Suprapubic skin (tissue), 4 donors: ENCODE data around the gene DERA.

Source experiments
- CTCF ChIP-seq, 2 donors: fragments of 200-600 bp in 1 of 2; fragments of 450-650 bp in 1 of 2; sonication (generic) in 1 of 2; IDR thresholded peaks; one replicate each; pipeline ENCODE4 v1.5.1; 2016 to 2019; ENCODE audit warnings: antibody characterized with exemption in 2 of 2, mild to moderate bottlenecking in 1 of 2, moderate library complexity in 1 of 2
- EP300 ChIP-seq: sonication (generic); formaldehyde crosslinking; IDR thresholded peaks from one replicate; pipeline ENCODE4 v1.6.1; 2017; ENCODE audit warnings: antibody characterized with exemption
- POLR2A ChIP-seq, 2 donors: fragments of 450-650 bp; IDR thresholded peaks; one replicate each; pipeline ENCODE4 v1.6.1; 2017; ENCODE audit warnings: antibody characterized with exemption in 2 of 2, mild to moderate bottlenecking in 2 of 2, moderate library complexity in 2 of 2
- POLR2AphosphoS5 ChIP-seq, 3 donors: sonication (generic); formaldehyde crosslinking; IDR thresholded peaks; one replicate each; pipeline ENCODE4 v1.6.1; 2017; ENCODE audit warnings: antibody characterized with exemption in 3 of 3

- TF ChIP-seq EP300 (no peak), POLR2A (IDR thresholded peaks at IDR 0.05) (no peak), POLR2AphosphoS5 (IDR thresholded peaks at IDR 0.05) (no peak), CTCF (IDR thresholded peaks at IDR 0.05) (no peak)
Measured at GRCh38 chr12:15863372-15863771, 47.8 kb upstream of the DERA start.
